Adrenal gland (tissue), 12 donors: ENCODE measurements around the gene PFKP. TPM values are rescaled to one million over a fixed set of nuclear protein-coding genes. Genes with fewer than 3 reads are reported as not detected.

Experiments used
- DNase-seq, 7 donors: peaks; one replicate each; pipeline ENCODE4 v3.0.0-alpha.2; 2019 to 2020
- H3K27ac ChIP-seq, 5 donors: fragments of 200-600 bp; sonication (generic) in 4 of 5; 1 replicate in 3 of 5; 2 replicates in 2 of 5; pipeline versions ENCODE4 v1.5.1 to v1.8.0; 2016 to 2020; ENCODE audit warnings: mild to moderate bottlenecking in 1 of 5
- H3K27me3 ChIP-seq: fragments of 200-600 bp; 2 replicates; pipeline ENCODE4 v1.8.0; 2021
- H3K36me3 ChIP-seq, 2 donors: fragments of 200-600 bp; replicated peaks in 1 of 2; 1 replicate in 1 of 2; 2 replicates in 1 of 2; pipeline versions ENCODE4 v1.5.1 to v1.8.0; 2018 to 2022
- H3K4me1 ChIP-seq, 2 donors: fragments of 200-600 bp; replicated peaks in 1 of 2; 1 replicate in 1 of 2; 2 replicates in 1 of 2; pipeline versions ENCODE4 v1.5.1 to v1.8.0; 2018 to 2021
- H3K4me3 ChIP-seq, 4 donors: fragments of 200-600 bp; sonication (generic) in 3 of 4; one replicate each; pipeline ENCODE4 v1.5.1; 2016 to 2018
- H3K9me3 ChIP-seq, 3 donors: fragments of 200-600 bp; sonication (generic) in 1 of 3; replicated peaks in 1 of 3; 1 replicate in 2 of 3; 2 replicates in 1 of 3; pipeline versions ENCODE4 v1.5.1 to v1.8.0; 2016 to 2021
- CTCF ChIP-seq, 6 experiments: fragments of 450-650 bp in 4 of 6; fragments of 200-600 bp in 2 of 6; sonication (generic) in 1 of 6; IDR thresholded peaks; 1 replicate in 5 of 6; 2 replicates in 1 of 6; pipeline versions ENCODE4 v1.5.1 to v1.8.0; 2016 to 2021; ENCODE audit warnings: antibody characterized with exemption in 6 of 6, mild to moderate bottlenecking in 2 of 6, moderate library complexity in 1 of 6
- POLR2A ChIP-seq, 2 donors: fragments of 450-650 bp; IDR thresholded peaks; one replicate each; pipeline ENCODE4 v1.6.1; 2017; ENCODE audit warnings: antibody characterized with exemption in 2 of 2, mild to moderate bottlenecking in 2 of 2, moderate library complexity in 1 of 2
- WGBS, 4 donors: extraction: QIAGEN DNeasy Blood & Tissue Kit in 2 of 4; methylation state at CpG; one replicate each; pipeline versions ENCODE4 v1.1.5 to v1.1.7; 2013 to 2017; 5-methylcytosine and 5-hydroxymethylcytosine counted together
- intact Hi-C, 2 donors: fragments of 100-400 bp; cut with DNase I; formaldehyde crosslinking; loops; one replicate each; pipeline versions ENCODE4 v1.14.1 to v1.15.0; 2022 to 2023
- polyA plus RNA-seq, 3 donors: library from polyadenylated mRNA; stranded (reverse); fragments of 200-250 nt in 2 of 3; fragments of 350-450 nt in 1 of 3; fragmentation: Illumina TruSeq in 1 of 3; extraction: RNeasy Lipid Tissue Mini Kit (QIAGEN cat#74804) in 1 of 3; gene quantifications; one replicate each; pipeline ENCODE4 v1.2.3, GENCODE V29; 2013 to 2014
- total RNA-seq, 9 donors: library from RNA; depleted of rRNA in 4 of 9; stranded (reverse); fragments of >200 nt in 4 of 9; fragments of 120-200 nt in 1 of 9; fragmentation: NEBNext Ultra II Directional in 1 of 9; extraction: Animal tissue kit (Norgen Biotek cat#: 25700) in 1 of 9; gene quantifications; one replicate each; pipeline versions ENCODE4 v1.1.0 to v1.2.4, GENCODE V29; 2013 to 2023
- donor health status: healthy with polysubstance abuse.
- donor health status: Bipolar disorder and iron deficiency.
- donor health status: DM: yes; HTN: yes; CAD: no.
- donor health status: DM: no; HTN: no; CAD: no.
- donor health status: DM: no; HTN: no; CAD: no.
- donor health status: DM: yes; HTN: yes; CAD: no.

The PFKP gene
- total and polyA plus RNA-seq, 12 donors = 4.6 to 46.6 (median 16.4) TPM

GRCh38 chr10:3028441-3028840, 38.9 kb upstream of the PFKP start:
- H3K36me3 ChIP-seq = no peaks in the 10 kb centered on the region
- H3K4me3 ChIP-seq = no peak overlapping the region
- DNase-seq = no peak
- WGBS, 4 donors = 85 to 90% (median 88%) methylated on average over 11 of the region's 11 CpGs
- TF ChIP-seq CTCF (IDR thresholded peaks at IDR 0.05) = no peak
- no peak for TF ChIP-seq POLR2A (IDR thresholded peaks at IDR 0.05)
- intact Hi-C loops = no loop called here
- no peaks in the 10 kb centered on the region for H3K4me1 ChIP-seq
- no peak overlapping the region for H3K27ac ChIP-seq
- H3K27me3 ChIP-seq = no peaks in the 10 kb centered on the region
- H3K9me3 ChIP-seq = no peaks in the 10 kb centered on the region

- no peak overlapping the region for H3K27ac ChIP-seq
- no peak overlapping the region for H3K4me3 ChIP-seq
- H3K9me3 ChIP-seq = no peaks in the 10 kb centered on the region
- no peaks in the 10 kb centered on the region for H3K36me3 ChIP-seq
- DNase-seq = no peak
- no peaks in the 10 kb centered on the region for H3K27me3 ChIP-seq
- intact Hi-C loops = no loop called here
- H3K4me1 ChIP-seq = no peaks in the 10 kb centered on the region
- TF ChIP-seq POLR2A (IDR thresholded peaks at IDR 0.05) (no peak), CTCF (IDR thresholded peaks at IDR 0.05) (no peak)
- 55 to 62% (median 57%) methylated on average over 5 of the region's 5 CpGs for WGBS, 4 donors
Measured at GRCh38 chr10:3030765-3031164, 36.6 kb upstream of the PFKP start.

GRCh38 chr10:3031490-3031889, 35.9 kb upstream of the PFKP start:
- no peak for DNase-seq
- intact Hi-C loops = no loop called here
- Histone ChIP-seq H3K4me3 (no peak overlapping the region), H3K9me3 (no peaks in the 10 kb centered on the region), H3K27ac (no peak overlapping the region), H3K36me3 (no peaks in the 10 kb centered on the region), H3K27me3 (no peaks in the 10 kb centered on the region), H3K4me1 (no peaks in the 10 kb centered on the region)
- TF ChIP-seq POLR2A (IDR thresholded peaks at IDR 0.05) (no peak), CTCF (IDR thresholded peaks at IDR 0.05) (no peak)
- WGBS, 4 donors = 60 to 70% (median 66%) methylated on average over 4 of the region's 4 CpGs

- no peaks in the 10 kb centered on the region for H3K27me3 ChIP-seq
- no peaks in the 10 kb centered on the region for H3K4me1 ChIP-seq
- H3K27ac ChIP-seq = no peak overlapping the region
- WGBS, 4 donors = 68 to 73% (median 72%) methylated on average over 5 of the region's 5 CpGs
- no peaks in the 10 kb centered on the region for H3K9me3 ChIP-seq
- intact Hi-C loops = no loop called here
- no peak overlapping the region for H3K4me3 ChIP-seq
- TF ChIP-seq POLR2A (IDR thresholded peaks at IDR 0.05) (no peak), CTCF (IDR thresholded peaks at IDR 0.05) (no peak)
- no peak for DNase-seq
- H3K36me3 ChIP-seq = no peaks in the 10 kb centered on the region
Measured at GRCh38 chr10:3033925-3034324, 33.4 kb upstream of the PFKP start.
